Measurements from ENCODE around the gene PTPRA. TPM values are rescaled to one million over a fixed set of nuclear protein-coding genes. Genes with fewer than 3 reads are reported as not detected.

PTPRA gene
- total RNA-seq, 1 donor from 2014 or later: 46.9 TPM

- DNase-seq (ENCODE audit: extremely low read depth, low read depth, low spot score): no peak
Observed at GRCh38 chr20:2851086-2851485, 22.2 kb upstream of the PTPRA start.

GRCh38 chr20:2858591-2858990, 14.7 kb upstream of the PTPRA start:
- DNase-seq (ENCODE audit: extremely low read depth, low read depth, low spot score): no peak

GRCh38 chr20:2859330-2860121, 13.8 kb upstream of the PTPRA start:
- DNase-seq (ENCODE audit: extremely low read depth, low read depth, low spot score): no peak

GRCh38 chr20:2864626-2865025, 8.7 kb upstream of the PTPRA start:
- DNase-seq (ENCODE audit: extremely low read depth, low read depth, low spot score): no peak

- DNase-seq (ENCODE audit: extremely low read depth, low read depth, low spot score): no peak
Observed at GRCh38 chr20:2865101-2865500, 8.2 kb upstream of the PTPRA start.

GRCh38 chr20:2865630-2866029, 7.7 kb upstream of the PTPRA start:
- no peak for DNase-seq (ENCODE audit: extremely low read depth, low read depth, low spot score)

- no peak for DNase-seq (ENCODE audit: extremely low read depth, low read depth, low spot score)
Observed at GRCh38 chr20:2866236-2866635, 7.0 kb upstream of the PTPRA start.

GRCh38 chr20:2867081-2867864, 6.0 kb upstream of the PTPRA start:
- no peak for DNase-seq (ENCODE audit: extremely low read depth, low read depth, low spot score)

- DNase-seq (ENCODE audit: extremely low read depth, low read depth, low spot score): no peak
Observed at GRCh38 chr20:2869381-2869780, 3.9 kb upstream of the PTPRA start.

- DNase-seq (ENCODE audit: extremely low read depth, low read depth, low spot score): no peak
Observed at GRCh38 chr20:2871111-2871465, 2.2 kb upstream of the PTPRA start.

- DNase-seq (ENCODE audit: extremely low read depth, low read depth, low spot score): no peak
Observed at GRCh38 chr20:2871661-2872458, 1.4 kb upstream of the PTPRA start.

GRCh38 chr20:2872459-2873009, 747 bp upstream of the PTPRA start:
- no peak for DNase-seq (ENCODE audit: extremely low read depth, low read depth, low spot score)

- no peak for DNase-seq (ENCODE audit: extremely low read depth, low read depth, low spot score)
Observed at GRCh38 chr20:2873747-2874041, 413 bp downstream of the PTPRA start.

GRCh38 chr20:2874456-2874855, 1.2 kb downstream of the PTPRA start:
- no peak for DNase-seq (ENCODE audit: extremely low read depth, low read depth, low spot score)

- DNase-seq (ENCODE audit: extremely low read depth, low read depth, low spot score): no peak
Observed at GRCh38 chr20:2875690-2876203, 2.5 kb downstream of the PTPRA start.

GRCh38 chr20:2878515-2878914, 5.2 kb downstream of the PTPRA start:
- DNase-seq (ENCODE audit: extremely low read depth, low read depth, low spot score): no peak

GRCh38 chr20:2879146-2879545, 5.9 kb downstream of the PTPRA start:
- no peak for DNase-seq (ENCODE audit: extremely low read depth, low read depth, low spot score)

- no peak for DNase-seq (ENCODE audit: extremely low read depth, low read depth, low spot score)
Observed at GRCh38 chr20:2880650-2881049, 7.4 kb downstream of the PTPRA start.

GRCh38 chr20:2883726-2884637, 10.7 kb downstream of the PTPRA start:
- no peak for DNase-seq (ENCODE audit: extremely low read depth, low read depth, low spot score)

GRCh38 chr20:2887715-2888114, 14.4 kb downstream of the PTPRA start:
- DNase-seq (ENCODE audit: extremely low read depth, low read depth, low spot score): no peak

Measured in glomerular endothelial cell (primary cell).